ENCODE measurements around the gene MATR3.

Gene MATR3

GRCh38 chr5:139272471-139273321, 20.8 kb upstream of the MATR3 start:
- DNase-seq (ENCODE audit: low read depth) = no peak

- no peak for DNase-seq (ENCODE audit: low read depth)
These were observed 20.3 kb upstream of the MATR3 start for GRCh38 chr5:139273322-139273571.

GRCh38 chr5:139273572-139274289, 19.8 kb upstream of the MATR3 start:
- DNase-seq (ENCODE audit: low read depth) = peak; percentile 85

GRCh38 chr5:139275536-139275935, 18.0 kb upstream of the MATR3 start:
- DNase-seq (ENCODE audit: low read depth) = no peak

- DNase-seq (ENCODE audit: low read depth) = no peak
These were observed 17.6 kb upstream of the MATR3 start for GRCh38 chr5:139275956-139276355.

GRCh38 chr5:139276426-139276825, 17.1 kb upstream of the MATR3 start:
- DNase-seq (ENCODE audit: low read depth) = no peak

- DNase-seq (ENCODE audit: low read depth) = no peak
These were observed 16.4 kb upstream of the MATR3 start for GRCh38 chr5:139277171-139277570.

- no peak for DNase-seq (ENCODE audit: low read depth)
These were observed 14.8 kb upstream of the MATR3 start for GRCh38 chr5:139278540-139279274.

GRCh38 chr5:139282197-139282557, 11.4 kb upstream of the MATR3 start:
- no peak for DNase-seq (ENCODE audit: low read depth)

- no peak for DNase-seq (ENCODE audit: low read depth)
These were observed 10.0 kb upstream of the MATR3 start for GRCh38 chr5:139283252-139284166.

- DNase-seq (ENCODE audit: low read depth) = no peak
These were observed 9.2 kb upstream of the MATR3 start for GRCh38 chr5:139284295-139284694.

GRCh38 chr5:139285651-139286392, 7.7 kb upstream of the MATR3 start:
- DNase-seq (ENCODE audit: low read depth) = no peak

- DNase-seq (ENCODE audit: low read depth) = no peak
These were observed 5.5 kb upstream of the MATR3 start for GRCh38 chr5:139287890-139288635.

- no peak for DNase-seq (ENCODE audit: low read depth)
These were observed 2.5 kb upstream of the MATR3 start for GRCh38 chr5:139291051-139291450.

- DNase-seq (ENCODE audit: low read depth) = no peak
These were observed 386 bp upstream of the MATR3 start for GRCh38 chr5:139293202-139293506.

GRCh38 chr5:139294374-139295165, 1.0 kb downstream of the MATR3 start:
- peak; percentile 47 for DNase-seq (ENCODE audit: low read depth)

GRCh38 chr5:139295346-139296057, 2.0 kb downstream of the MATR3 start:
- DNase-seq (ENCODE audit: low read depth) = no peak

GRCh38 chr5:139296198-139296597, 2.7 kb downstream of the MATR3 start:
- DNase-seq (ENCODE audit: low read depth) = no peak

- no peak for DNase-seq (ENCODE audit: low read depth)
These were observed 3.4 kb downstream of the MATR3 start for GRCh38 chr5:139296862-139297326.

Data from activated T-helper 9 cell treated with anti-CD3 and anti-CD28 coated beads, Interleukin-2, amount 50 U/mL, for 16 hours (primary cell).